CD4-positive, alpha-beta T cell treated with Interleukin-15 for 1 hour (primary cell): ENCODE data around the gene CELSR2.
A peak's percentile ranks its signal among the peaks of the same experiment; 100 is the strongest.

ENCODE experiments used
- DNase-seq: peaks from one replicate; pipeline ENCODE4 v3.0.0-alpha.2; 2020

CELSR2 gene

DNA sequence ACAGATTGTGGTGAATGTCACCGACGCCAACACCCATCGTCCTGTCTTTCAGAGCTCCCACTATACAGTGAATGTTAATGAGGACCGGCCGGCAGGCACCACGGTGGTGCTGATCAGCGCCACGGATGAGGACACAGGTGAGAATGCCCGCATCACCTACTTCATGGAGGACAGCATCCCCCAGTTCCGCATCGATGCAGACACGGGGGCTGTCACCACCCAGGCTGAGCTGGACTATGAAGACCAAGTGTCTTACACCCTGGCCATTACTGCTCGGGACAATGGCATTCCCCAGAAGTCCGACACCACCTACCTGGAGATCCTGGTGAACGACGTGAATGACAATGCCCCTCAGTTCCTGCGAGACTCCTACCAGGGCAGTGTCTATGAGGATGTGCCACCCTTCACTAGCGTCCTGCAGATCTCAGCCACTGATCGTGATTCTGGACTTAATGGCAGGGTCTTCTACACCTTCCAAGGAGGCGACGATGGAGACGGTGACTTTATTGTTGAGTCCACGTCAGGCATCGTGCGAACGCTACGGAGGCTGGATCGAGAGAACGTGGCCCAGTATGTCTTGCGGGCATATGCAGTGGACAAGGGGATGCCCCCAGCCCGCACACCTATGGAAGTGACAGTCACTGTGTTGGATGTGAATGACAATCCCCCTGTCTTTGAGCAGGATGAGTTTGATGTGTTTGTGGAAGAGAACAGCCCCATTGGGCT, 3.0 kb downstream of the CELSR2 start:
- DNase-seq: no peak

- DNase-seq: no peak
These were observed 3.8 kb downstream of the CELSR2 start for GRCh38 chr1:109252893-109253802.

GRCh38 chr1:109253803-109254620, 4.7 kb downstream of the CELSR2 start:
- no peak for DNase-seq

GRCh38 chr1:109254621-109255096, 5.3 kb downstream of the CELSR2 start:
- DNase-seq: no peak

- no peak for DNase-seq
These were observed 5.8 kb downstream of the CELSR2 start for GRCh38 chr1:109255097-109255651.

DNA sequence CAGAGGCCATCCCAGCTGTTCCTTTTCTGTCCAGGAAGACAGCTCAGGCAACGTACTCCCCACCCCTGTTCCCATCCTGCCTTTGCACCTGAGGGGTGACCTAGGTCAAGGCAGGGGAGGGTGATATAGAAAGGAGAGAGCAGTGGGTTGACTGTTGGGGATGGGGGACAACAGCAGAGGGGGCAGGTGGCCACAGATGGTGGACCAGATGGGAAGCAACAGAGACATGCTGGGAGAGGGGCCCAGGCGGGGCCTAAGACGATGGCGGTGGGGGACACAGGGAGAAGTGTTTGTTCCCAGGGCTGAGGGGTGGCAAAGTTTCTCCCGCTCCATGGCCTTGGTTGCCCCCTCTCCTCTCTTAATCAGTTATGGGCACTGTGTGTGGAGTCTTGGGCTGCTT, 6.3 kb downstream of the CELSR2 start:
- no peak for DNase-seq

DNA sequence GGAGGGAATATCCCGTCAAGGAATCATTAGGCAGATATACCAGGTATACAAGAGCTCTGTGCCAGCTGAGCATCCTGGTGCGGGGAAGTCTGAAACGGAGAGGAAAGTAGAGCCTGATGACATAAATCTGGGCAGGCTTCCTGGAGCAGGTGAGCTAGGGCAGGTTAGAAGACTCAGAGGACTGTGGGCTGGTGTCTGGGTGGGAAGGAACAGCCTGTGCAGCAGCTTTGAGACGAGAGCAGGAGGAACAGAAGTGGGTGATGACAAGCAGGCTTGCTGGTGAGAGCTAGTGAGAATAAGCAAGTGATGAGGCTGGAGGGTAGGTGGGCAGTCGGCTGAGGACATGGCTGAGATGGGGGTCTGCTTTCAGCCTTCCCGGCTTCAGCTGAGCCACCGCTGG, 6.7 kb downstream of the CELSR2 start:
- no peak for DNase-seq

DNA sequence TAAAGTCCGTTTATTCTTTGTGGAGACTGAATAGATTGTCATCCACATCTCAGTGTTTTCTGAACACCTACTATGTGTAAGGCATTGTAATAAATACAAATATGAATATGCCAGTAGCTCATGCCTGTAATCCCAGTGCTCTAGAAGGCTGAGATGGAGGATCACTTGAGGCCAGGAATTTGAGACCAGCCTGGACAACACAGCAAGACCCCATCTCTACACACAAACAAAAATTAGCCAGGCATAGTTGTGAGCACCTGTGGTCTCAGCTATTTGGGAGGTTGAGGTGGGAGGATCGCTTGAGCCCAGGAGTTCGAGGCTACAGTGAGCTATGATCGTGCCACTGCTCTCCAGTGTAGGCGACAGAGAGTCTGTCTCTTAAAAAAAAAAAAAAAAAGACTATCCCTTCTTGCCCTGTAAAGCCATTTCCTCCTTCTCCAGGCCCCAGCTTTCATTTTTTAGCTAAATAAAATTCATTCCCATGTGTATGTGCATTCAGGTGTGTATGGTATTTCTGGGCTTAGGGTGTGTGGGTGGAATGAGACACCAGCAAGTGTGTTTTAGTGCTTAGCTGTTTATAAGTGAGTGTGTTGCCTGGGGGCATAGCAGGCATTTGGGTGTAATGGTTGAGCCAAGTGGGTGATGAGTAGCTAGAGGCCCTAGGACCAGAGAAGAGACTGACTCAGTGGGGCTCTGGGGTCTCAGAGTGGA, 7.8 kb downstream of the CELSR2 start:
- no peak for DNase-seq

DNA sequence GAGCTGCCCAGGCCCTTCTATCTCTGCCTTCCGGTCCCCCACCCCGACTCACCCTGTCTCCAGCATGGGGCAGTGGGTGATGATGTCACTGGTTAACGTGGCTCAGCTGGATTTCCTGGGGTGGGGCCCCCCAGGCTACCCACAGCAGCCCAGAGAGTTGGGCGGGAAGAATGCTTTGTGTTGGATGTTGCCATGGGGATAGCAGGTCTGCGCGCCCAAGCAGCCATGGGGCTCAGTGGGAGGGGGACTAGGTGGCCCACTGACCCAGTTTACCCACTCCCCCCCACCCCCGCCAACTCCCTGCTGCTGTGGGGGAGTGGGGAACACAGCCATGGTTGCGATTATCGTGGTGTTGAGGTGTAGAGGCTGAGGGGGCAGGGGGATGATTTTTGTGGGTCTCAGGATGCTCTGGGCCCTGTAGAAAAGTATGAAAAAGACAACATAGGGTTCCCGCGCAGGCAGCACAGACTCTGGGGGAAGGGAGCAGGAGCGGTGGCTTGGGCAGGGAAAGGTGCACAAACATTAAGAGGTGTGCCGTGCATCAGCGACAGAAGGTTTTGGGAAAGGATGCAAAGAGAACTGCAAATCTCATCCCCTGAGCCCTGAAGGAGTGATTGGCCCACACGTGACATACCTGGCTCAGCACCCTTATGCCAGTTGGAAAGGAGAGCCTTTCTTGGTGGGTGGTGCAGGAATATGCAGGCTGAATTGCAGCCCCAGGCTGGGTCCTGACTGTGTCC, 8.5 kb downstream of the CELSR2 start:
- DNase-seq: no peak

DNA sequence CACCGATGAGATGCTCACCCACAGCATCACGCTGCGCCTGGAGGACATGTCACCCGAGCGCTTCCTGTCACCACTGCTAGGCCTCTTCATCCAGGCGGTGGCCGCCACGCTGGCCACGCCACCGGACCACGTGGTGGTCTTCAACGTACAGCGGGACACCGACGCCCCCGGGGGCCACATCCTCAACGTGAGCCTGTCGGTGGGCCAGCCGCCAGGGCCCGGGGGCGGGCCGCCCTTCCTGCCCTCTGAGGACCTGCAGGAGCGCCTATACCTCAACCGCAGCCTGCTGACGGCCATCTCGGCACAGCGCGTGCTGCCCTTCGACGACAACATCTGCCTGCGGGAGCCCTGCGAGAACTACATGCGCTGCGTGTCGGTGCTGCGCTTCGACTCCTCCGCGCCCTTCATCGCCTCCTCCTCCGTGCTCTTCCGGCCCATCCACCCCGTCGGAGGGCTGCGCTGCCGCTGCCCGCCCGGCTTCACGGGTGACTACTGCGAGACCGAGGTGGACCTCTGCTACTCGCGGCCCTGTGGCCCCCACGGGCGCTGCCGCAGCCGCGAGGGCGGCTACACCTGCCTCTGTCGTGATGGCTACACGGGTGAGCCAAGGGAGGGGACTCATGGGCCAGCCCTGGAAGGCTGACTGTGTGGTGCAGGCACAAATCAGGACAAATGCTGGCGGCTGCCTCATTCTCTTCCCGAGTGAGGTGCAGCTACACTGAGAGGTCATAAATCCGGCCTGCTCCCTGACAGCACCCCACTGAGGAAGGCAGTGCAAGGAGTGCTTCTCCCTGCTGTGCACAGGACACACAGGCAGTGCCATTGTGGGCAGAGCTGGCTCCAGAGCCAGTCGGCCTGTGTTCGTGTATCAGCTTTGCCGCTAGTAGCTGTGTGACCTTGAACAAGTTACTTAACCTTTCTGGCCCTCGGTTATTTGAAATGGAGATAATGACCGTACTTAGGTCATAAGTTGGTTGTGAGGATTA, 9.4 kb downstream of the CELSR2 start:
- DNase-seq: no peak

DNA sequence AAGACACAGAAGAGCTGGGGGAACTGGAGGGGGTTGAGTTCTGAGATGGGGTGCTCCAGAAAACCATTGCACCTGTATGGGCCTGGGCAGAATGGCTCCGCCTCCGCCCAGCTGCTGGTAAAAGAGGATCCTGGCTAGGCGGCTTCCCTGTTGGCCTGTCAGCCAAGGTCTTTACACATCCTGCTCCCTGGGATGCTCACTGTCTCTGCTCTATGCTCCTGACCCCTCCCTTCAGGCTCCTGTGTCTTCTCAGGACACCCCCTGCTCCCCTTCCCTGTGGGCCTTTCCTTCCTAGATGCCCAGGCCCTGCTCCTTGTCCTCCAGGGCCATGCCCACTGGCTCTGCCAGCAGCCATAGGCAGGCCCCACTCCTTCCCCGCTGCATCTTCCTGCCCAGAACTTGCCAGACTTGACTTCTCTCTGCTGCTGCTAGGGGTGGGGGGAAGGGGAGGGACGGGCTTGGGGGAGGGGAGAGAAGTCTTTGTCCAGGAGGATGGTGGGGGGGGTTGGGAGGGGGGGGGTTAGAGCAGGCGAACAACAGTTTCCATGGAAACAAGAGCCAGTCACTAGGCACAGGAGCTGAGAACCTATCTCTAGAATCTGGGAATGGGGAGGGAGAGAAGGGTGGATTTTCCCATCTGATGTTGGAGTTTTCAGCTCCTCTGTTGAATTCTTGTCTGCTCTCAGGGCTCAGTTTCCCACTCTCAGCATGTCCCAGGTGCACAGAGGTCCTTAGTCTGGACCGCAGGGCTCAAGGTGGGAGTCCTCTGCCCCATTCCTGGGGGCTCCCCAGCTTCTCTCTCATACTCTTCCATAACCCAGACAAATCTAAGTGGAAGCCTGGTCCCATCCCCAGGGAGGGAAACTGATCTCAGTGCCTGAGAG, 10.6 kb downstream of the CELSR2 start:
- DNase-seq: no peak

DNA sequence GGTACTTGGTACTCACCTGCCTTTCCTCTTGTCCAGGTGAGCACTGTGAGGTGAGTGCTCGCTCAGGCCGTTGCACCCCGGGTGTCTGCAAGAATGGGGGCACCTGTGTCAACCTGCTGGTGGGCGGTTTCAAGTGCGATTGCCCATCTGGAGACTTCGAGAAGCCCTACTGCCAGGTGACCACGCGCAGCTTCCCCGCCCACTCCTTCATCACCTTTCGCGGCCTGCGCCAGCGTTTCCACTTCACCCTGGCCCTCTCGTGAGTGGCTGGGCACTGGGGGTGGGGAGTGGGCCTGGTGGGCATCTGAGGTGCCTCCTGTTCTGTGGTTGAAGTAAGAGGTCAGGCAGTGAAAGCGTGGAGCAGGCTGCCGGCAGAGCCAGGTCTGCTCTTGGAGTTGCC, 11.7 kb downstream of the CELSR2 start:
- DNase-seq: no peak

DNA sequence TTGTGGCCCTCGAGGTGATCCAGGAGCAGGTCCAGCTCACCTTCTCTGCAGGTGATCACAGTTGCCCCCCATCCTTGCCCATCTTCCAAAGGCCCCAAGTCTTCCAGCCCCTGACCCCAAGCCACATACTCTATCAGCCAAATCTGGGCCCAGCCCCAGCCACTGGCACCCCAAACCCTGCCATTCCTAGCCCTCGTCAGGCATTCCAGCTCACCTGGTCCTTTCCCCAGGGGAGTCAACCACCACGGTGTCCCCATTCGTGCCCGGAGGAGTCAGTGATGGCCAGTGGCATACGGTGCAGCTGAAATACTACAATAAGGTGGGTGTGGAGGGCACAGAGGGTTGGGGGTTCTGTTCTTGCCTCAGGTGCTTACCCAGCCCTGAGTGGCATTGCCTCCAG, 12.2 kb downstream of the CELSR2 start:
- no peak for DNase-seq

DNA sequence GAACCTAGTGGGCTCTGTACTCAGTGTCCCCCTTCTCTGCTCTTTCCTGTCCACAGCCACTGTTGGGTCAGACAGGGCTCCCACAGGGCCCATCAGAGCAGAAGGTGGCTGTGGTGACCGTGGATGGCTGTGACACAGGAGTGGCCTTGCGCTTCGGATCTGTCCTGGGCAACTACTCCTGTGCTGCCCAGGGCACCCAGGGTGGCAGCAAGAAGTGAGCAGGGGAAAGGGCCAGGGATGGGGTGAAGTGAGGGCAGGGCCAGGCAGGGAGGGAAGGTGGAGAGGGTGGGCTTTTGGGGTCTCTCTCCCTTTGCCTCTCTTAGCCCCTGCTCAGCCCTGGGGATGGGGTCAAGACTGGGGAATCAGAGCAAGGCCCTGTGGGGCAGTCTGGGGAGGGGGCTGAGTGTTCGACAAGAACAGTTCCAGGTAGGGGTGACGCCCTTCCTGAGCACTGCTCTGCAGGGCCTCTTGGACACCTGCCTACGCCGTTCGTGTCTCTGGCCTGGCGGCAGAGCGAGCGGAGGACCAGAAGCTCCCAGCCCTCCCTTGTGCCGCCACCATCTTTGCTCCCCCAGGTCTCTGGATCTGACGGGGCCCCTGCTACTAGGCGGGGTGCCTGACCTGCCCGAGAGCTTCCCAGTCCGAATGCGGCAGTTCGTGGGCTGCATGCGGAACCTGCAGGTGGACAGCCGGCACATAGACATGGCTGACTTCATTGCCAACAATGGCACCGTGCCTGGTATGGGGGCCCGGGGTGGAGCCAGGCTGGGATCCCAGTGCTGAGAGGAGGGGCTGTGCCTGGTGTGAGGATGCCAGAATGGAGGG, 13.1 kb downstream of the CELSR2 start:
- DNase-seq: no peak

DNA sequence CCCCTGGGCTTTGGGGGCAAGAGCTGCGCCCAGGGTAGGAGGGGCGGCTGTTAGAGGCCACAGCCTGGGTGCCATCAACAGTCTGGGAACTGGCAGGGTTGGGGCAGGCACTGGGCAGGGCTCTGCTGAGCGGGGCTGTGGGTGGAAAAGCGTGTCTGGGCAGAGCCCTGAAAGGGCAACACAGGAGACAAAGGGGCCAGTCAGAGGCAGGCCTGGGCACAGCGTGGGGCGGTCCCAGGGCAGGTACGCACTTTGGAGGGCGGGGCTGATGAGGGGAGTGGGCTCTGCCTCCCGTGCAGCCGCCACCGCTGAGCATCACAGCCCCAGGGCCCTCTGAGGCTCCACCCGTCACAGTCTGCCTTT, 13.9 kb downstream of the CELSR2 start:
- DNase-seq: no peak

- DNase-seq: peak; percentile 69
These were observed 14.4 kb downstream of the CELSR2 start for GRCh38 chr1:109263597-109264378.

GRCh38 chr1:109264379-109264755, 15.0 kb downstream of the CELSR2 start:
- DNase-seq: no peak

DNA sequence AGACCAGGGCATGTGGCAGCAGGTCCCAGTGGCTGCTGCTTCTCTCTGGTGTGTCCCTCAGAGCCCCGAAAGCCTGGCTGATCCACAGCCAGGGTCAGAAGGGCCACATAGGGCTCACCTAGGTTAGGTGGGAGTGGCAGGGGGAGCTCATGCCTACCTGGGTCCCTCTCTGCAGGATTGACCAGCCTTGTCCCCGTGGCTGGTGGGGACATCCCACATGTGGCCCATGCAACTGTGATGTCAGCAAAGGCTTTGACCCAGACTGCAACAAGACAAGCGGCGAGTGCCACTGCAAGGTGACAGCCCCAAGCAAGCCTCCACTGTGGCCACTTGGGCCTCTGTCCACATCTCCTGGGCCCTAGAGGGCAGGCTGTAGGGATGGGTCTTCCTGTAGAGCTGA, 15.7 kb downstream of the CELSR2 start:
- no peak for DNase-seq
